KBM-7 (cell line): ENCODE results near the gene ALPK3.

Experiments
- DNase-seq: peaks from one replicate; pipeline ENCODE4 v3.0.0-alpha.2; 2015
- in situ Hi-C: fragments of 300-500 bp; cut with MboI; formaldehyde crosslinking; loops from 2 replicates; pipeline ENCODE4 v1.14.3; 2020; ENCODE audit warnings: low sequenced_read_pairs, low pct_unique_long_range_greater_than_20kb, mixed read lengths

ALPK3 gene

DNA sequence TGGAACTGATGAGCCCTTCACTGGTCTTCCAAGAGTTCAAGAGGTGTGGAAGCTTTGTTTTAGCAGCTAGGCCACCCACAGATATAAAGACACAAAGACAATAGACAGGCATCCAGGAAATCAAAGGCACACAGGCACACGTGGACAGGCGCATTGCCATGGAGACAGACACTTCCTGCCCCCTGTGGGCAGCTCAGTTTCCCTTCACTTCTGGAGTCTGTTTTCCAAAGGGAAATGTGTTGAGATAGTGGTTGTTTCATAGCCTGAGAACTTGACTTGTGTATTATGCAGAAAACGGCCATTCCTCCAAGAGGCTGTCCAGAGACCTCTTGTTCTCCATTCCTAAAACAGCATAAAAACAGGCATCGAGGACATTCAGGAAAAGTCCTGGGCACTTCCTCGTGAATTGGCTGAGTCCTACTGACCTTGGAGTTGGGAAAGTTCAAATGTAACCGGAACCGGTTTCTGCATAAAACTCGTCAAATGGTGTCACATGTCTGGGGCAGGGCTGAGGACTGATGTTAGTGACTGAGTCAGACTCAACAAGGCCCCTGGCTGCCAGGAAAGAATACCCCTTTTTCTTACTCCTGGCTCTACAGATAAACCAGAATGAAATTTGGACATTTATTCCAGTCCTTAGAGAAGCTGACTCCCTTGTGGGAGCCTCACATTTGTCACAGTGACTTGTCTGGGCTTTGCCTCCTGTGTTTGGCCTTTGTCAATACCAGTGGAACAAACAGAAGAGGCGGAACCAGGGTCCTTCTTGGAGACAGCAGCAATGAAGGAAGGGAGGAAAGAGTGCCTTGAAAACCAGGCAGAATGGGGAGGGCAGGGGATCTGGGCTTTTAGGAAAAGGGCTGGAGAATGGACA is 1.3 kb downstream of the ALPK3 start:
- in situ Hi-C loops: no loop called here
- DNase-seq: peak; percentile 45

DNA sequence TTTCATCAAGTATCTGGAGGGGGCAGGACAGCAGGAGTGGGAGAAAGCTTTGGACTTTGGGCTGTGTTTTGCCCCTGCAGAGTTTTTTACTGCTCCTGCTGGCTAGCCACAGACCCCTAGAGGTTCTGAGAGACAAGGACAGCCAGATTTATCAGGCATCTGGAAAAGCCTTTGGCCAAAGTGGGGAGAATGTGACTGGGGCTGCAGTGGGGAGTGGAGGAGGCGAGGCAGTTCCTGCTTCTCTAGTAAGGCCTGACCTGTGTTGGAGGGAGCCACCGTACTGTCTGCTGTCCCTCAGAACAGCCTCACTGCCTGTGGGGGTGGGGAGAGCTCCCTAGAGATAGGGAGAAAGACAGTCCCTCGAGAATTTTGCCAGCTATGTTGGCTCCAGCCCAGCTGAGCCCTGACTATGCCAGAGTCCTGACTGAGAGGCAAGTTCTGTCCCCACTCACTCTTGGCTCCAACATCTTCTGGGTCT is 2.2 kb downstream of the ALPK3 start:
- DNase-seq: no peak
- in situ Hi-C loops: no loop called here

DNA sequence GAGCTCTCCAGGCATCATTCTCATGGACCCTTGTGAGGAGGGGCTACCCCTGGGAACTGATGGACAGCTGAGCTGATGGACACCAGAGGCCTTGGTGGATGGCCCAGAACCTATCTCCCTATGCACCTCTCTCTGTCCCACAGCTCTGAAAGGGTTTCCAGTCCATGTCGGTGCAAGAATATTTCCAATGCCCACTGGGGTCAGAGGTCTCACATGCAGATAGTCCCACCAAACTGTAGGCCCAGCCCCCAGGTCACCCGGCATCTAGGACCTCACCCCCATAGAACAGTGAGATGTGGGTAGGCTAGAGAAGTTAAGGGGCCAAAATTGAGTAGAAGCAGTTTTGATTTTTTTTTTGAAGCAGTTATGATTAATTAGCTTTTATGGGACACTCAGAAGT is 2.6 kb downstream of the ALPK3 start:
- DNase-seq: no peak
- in situ Hi-C loops: no loop called here

DNA sequence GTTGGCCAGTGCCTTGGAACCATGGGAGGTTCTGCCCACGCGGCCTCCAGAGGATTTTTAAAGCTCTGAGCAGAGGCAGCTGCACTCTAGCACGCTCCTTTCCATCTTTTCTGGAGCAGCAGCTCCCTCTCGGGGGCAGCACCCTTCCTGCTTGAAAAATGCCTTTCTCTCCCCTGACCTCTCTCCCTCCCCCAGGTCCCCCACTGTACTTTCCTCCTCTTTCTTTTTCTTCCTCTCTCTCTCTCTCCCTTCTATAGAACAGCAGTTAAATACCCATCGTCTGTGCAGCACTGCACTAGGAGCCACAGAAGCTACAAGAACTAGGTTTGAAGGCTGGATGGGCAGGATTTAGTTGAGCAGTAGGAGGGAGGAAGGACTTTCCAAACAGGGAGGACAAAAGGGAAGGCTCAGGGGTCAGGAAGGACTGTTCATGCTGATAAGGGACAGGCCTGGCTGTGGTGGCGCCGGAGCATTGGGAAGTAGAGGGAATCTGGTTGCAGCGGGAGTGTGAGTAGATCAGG is 4.4 kb downstream of the ALPK3 start:
- peak; percentile 72 for DNase-seq
- in situ Hi-C loops: no loop called here

DNA sequence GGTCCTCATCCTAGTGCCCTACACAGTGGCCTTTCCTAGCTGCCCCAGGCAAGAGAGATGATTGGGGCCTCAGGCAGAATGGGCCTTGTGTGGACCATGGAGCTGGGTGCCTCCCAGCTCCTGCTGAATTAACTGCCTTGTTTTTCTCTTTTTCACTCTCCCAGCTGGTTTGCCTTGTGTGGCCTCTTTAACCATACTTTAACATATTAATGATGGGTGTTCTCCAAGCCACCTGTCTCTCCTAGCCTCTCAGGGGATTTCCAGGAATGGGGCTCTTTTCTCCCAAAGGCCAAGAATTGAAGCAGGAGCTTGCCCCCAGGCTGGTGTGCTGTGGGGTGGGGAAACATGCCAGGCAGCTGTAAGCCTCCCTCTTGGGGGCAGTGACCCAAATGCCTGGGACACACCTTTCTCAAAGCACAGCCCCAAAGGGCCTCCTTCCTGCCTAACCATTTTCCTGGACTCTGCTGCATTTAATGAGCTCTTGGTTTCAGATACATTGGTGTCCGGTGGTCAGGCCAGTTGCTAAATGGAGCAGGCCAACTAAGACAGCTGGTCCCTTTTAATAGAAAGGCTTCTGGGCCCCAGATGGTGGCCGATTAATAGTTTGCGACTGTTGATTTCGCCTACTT is 5.6 kb downstream of the ALPK3 start:
- DNase-seq: no peak
- in situ Hi-C loops: no loop called here

DNA sequence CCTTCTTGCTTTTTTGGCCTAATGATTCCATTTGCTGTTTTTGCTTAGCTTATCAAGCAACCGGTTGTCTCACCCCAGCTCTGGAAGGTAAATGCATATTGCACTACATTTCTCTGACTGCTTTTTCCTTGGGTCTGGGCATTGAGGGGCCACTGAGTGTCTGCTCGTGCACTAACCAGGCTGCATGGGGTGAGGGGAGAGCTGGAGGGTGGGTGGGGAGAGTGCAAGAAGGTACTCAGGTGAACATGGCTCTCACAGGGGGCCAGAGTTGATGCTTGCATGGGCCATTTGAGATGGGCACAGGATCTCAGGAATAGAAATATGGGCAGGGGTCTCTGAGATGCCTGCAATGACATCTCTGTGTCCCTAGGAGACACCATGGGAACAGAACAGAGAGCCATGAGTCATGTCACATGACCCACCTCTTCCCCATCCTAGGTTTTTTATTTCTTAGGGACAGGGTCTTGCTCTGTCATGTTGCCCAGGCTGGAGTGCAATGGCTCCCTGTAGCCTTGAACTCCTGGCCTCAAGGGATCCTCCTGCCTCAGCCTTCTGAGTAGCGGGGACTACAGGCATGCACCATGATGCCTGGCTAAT is 6.2 kb downstream of the ALPK3 start:
- DNase-seq: no peak
- in situ Hi-C loops: no loop called here

DNA sequence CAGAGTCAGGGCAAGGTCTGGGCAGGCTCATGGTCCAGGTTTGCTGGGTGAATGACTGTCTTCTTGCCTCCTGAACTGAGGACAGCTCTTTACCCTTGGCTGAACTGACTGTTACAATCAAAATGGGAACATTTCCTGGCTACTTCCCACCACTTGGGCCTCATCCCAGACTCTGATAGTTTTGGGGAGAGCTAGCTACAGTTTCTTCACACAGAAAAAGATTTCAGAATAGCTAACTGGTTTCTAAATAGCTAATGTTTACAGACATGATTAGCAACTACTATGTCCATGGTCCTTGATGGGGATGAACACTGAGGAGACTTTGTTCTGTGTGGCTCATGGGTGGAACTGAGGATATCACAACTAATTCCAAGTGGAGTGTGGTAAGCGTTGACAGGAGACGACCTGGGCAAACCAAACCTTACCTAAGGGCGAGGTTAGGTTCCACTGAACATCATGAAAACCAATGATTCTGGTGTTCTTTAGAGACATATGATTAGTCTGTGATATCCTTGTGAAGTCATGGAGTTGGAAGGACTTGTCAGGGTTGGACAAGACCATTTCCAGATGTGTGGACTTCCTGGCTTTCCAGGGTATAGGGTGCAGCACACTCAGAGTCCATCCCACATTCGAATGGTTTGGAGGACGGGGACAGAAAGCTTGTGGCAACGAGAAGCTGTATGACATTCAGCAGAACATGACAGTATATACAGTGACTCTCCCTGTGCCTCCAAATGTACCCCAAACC is 7.3 kb downstream of the ALPK3 start:
- DNase-seq: no peak
- in situ Hi-C loops: no loop called here

DNA sequence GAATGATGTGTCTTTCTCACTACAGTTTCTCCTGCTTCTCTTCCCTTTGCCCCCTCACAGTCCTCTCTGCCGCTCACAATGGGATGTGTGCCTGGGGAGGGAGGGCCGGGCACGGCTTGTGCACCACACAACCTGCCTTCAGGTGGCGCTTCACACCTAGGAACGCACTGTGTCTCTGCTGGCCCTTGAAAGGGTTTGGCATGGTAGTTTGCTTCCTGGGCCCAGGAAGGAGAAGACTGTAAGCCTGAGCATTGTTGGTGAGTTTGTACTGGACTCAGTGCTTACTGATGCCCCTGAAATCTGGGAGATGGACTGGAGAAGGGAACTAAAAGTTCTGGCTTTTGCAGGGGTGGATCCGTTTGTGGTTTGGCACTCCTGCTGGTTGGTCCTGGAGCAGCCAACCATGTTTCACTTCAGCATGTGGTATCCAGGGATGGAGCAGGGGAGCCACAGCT is 9.2 kb downstream of the ALPK3 start:
- peak; percentile 62 for DNase-seq
- in situ Hi-C loops: no loop called here

DNA sequence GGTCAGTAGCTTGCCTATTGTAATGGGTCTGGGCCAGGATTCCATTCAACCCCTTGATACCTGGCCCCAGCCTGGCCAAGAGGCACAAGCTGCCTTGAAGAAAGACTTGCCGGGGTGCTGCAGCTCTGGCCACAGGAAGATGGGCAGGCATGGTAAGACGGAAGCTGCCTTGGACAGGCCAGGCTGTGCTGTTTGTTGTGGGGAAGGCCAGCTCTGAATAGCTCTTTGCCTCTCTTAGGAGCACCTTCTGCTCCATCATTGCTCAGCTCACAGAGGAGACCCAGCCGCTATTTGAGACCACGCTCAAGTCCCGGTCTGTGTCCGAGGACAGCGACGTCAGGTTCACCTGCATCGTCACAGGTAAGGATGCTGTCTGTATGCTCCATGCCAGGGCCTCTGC is 10.1 kb downstream of the ALPK3 start:
- DNase-seq: no peak
- in situ Hi-C loops: no loop called here

DNA sequence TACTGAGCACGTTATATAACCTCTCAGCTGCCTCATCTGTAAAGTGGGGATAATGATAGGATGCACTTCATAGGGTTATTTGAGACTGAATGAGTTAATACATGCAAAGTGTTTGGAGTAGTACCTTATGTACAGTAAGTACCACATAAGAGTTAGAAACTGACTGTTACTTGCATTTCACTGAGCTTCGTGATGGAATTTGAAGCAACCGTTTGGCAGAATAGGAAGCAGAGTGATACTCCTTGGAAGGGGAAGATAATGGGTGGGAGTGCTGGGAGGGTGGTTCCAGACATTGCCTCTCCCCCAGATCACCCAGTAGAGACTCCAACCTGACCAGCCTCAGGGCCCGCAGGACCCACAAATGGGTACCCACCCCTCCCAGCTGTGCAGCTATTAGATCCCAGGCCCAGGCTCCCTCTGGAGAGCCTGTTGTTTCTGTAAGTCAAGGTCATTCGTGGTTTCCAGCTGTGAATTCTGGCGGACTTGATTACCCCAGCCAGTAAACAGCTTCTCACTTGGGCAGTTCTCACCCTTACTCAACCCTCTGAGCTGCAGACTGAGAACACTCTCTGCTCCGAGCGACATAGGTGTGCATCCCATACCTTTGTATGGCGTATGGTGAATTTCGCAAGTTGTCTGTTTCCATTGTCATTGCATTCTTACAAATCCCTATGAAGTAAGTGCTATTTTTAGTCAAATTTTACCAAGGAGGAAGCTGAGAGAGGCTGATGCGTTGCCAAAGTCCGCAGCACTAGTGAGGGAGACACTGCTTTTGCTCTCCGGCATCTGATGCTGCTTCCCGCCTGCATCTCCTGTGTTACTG is 11.1 kb downstream of the ALPK3 start:
- in situ Hi-C loops: no loop called here
- no peak for DNase-seq

DNA sequence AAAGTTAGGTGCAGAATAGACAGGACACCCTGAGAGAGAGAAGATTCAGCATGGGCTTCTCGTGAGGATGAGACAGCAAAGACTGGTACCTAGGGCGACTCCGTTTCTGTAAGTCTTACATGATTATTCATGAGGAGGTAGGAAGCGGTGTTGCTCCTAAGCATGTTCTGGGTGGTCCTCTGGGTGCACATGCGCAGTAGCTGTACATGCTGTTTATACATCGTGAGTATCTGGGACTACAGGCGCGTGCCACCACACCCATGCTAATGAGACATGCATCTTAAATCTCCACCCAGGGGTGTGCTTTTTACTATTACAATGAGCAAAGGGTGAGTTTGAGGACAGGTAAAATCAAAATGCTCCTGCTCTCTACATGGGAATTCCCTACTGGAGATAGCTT is 12.3 kb downstream of the ALPK3 start:
- no peak for DNase-seq
- in situ Hi-C loops: no loop called here

DNA sequence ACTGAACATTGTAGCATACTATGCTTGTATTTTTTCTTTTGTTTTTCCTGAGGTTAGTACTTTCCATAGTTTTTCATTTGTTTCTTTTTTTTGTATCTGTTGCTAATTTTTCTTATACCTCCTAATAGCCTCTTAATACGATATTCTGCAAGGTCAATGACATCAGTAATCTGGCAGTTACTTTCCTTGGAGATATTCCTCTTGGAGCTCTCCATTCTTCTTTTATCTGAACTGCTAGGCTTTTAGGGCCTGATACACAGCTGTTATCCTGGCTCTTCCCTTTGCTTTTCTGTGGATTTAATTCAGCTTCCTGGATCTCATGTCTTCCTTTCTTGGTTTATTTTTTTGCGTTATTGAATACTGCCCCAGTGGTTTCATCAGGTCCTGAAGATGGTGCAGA is 12.9 kb downstream of the ALPK3 start:
- in situ Hi-C loops: no loop called here
- DNase-seq: no peak

DNA sequence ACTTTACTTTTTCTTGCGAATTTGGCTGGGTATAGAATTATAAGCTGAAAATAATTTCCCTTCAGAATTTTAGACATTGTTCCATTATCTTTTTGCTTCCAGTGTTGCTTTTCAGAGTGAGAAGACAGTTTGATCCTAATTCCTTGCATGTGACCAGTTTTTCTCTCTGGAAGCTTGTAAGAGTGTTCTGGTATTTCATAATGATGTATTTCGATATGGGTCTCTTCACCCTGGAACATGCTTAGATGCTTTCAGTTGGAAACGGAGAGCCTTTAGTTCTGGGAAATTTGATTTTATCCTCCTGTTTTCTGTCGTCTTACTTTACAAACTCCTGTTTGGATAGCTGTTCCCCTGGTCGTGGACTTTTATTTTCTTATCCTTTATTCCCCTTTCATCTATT is 13.9 kb downstream of the ALPK3 start:
- no peak for DNase-seq
- in situ Hi-C loops: no loop called here

DNA sequence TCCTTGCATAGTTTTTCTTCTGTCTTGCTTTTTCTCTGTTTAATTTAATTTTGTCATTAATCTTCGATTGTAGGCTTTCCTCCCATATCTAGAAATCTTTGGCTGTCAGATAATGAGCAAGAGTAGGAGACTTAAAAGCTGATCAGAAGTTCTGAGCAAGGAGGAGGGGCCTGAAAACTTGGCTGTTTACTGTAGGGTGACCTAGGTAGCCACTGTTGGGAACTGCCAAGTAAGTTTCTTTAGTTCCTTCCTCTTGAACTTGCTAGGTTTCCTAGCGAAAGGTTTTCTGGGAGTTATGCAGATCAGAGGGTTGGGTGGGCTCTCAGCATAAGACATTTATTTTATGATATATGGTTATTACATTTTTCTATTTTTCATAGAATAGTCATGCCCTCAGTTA is 14.5 kb downstream of the ALPK3 start:
- in situ Hi-C loops: no loop called here
- no peak for DNase-seq

DNA sequence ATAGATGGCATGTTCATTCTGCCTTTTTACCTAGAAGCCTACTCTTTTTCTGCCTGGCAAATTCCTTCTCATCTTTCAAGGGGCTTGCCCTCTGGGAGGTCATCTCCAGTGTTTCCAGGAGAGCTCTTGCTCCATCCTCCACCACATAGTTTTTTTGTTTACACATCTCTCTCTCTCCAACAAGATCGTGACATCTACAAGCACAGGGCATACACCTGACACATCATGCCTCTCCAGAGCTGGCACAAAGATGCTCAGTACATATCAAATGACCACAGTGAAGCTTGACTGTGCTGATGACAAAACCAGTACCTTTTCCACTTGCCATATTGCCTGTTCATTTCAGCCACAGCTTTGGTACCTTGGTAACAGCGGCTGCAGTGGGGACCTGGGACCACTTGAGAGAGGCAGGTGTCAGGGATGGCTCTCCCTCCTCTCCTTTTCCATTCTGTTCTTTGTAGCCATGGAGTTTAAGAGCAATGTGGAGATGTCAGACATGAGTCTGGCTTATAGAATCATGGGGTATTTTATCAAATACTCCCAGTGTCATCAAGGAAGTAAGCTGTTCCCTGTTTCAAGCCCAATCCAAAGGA is 15.4 kb downstream of the ALPK3 start:
- in situ Hi-C loops: no loop called here

DNA sequence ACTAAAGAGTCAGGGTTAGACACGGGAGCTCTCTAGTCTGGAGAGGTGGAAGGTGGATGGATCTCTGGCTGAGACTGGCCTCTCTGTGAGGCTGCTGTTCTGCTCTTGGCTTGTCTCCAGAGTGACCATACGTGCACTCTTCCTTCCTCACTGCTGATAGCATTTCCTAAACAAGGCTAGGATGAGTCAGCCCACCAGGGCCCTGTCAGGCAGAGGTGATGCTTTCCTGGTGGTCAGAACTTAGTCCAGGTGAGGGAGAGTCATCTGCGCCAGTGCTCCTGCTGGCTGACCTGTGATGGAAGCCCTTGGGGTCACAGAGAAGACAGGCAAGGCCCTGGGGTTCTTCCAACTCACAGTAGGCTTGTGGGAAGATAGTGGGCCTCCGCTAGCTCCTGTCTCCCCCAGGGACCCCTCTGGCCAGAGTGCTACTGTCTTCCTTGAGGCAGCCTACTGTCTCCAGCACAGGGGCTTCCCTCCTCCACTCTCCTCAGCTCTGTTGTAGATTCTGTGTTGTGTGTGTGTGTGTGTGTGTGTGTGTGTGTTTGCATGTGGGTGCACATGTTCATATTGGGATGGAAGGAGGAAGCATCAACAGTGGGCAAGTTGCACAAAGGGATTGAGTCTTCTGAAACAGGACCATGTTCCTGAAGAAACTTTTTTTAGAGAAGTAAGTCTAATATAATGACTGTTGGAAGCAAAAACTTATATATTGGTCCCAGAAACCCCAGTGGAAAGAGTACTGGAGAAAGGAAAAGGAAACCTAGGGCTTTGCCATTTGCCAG is 16.5 kb downstream of the ALPK3 start:
- in situ Hi-C loops: no loop called here
- no peak for DNase-seq

More for the DNA sequence above, 15.4 kb downstream of the ALPK3 start:
- no peak for DNase-seq

DNA sequence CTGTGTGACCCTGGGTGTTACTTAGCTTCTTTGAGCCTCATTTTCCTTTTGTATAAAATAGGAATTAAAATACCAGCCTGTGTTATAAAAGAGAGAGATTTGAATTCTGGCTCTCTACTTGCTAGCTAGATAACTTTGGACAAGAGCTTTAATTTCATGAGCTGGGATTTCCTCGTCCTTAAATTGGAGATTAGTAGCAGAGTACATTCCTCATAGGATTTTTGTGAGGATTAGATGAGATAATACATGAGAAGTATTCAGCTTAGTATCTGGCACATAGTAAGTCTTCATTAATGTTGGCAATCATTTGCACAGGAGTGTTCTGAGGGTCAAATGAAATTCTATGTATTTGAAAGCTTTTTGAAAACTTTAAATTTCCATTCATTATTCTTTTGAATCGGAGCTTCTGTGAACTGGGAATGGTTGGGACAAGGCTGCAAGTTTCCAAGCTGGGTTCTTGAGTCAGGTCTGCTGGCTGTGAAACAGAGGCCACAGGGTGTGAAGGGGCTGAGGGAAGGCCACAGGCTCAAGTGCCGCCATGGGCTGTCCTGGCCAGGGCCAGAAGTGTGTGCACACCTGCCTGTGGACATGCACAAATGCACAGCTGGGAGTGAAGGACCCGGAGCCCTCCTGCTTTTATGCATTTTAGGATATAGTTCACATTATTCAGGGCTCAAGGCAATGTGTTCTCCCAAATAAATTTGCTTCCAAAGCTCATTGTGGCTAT is 17.2 kb downstream of the ALPK3 start:
- no peak for DNase-seq
- in situ Hi-C loops: no loop called here
